OCI-LY7 (cell line): ENCODE results near the gene SSTR5.

Source experiments
- EZH2phosphoT487 ChIP-seq: fragments of 200-600 bp; sonication (generic); IDR thresholded peaks from 2 replicates; pipeline ENCODE4 v1.6.1; 2018; ENCODE audit warnings: low read depth, borderline replicate concordance, mild to moderate bottlenecking, mixed run types, antibody characterized with exemption, low read length, moderate library complexity, mixed read lengths
- TF ChIP-seq, protein P1 (sequence below): fragments of 200-600 bp; sonication (generic); conservative IDR thresholded peaks from 2 replicates; pipeline ENCODE4 v1.5.1; 2014; ENCODE audit warnings: mild to moderate bottlenecking, antibody characterized with exemption, low read length, moderate library complexity, mixed read lengths

DNA sequence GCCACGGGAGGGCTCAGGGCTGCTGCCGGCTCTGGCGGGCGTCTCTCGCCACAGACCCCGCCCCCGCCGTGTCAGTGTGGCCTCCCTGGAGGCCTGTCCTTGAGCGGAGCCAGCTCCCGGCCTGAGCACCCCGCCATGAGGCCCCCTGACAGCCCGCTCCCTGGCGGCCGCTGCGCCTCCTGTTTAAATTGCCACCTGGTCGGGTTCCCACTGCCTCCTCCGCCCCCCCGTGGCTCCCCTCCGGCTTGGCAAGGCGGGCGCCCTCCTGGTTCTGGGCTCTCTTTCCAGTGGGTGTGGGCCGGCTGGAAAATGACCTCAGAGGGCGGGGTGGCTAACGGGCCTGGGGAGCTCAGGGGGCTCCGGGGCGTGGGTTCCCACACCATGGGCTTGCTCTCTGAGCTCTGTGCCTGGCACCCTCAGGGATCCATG, 42.1 kb upstream of the SSTR5 start:
- TF ChIP-seq, protein P1, sequence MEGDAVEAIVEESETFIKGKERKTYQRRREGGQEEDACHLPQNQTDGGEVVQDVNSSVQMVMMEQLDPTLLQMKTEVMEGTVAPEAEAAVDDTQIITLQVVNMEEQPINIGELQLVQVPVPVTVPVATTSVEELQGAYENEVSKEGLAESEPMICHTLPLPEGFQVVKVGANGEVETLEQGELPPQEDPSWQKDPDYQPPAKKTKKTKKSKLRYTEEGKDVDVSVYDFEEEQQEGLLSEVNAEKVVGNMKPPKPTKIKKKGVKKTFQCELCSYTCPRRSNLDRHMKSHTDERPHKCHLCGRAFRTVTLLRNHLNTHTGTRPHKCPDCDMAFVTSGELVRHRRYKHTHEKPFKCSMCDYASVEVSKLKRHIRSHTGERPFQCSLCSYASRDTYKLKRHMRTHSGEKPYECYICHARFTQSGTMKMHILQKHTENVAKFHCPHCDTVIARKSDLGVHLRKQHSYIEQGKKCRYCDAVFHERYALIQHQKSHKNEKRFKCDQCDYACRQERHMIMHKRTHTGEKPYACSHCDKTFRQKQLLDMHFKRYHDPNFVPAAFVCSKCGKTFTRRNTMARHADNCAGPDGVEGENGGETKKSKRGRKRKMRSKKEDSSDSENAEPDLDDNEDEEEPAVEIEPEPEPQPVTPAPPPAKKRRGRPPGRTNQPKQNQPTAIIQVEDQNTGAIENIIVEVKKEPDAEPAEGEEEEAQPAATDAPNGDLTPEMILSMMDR = no peak
- no peak for TF ChIP-seq EZH2phosphoT487
